ENCODE data around the gene PAPLN. TPM values are rescaled to one million over a fixed set of nuclear protein-coding genes. Genes with fewer than 3 reads are reported as not detected.

The PAPLN gene
- total and polyA plus RNA-seq, 2 of the 8 experiments (the other 6 are each of a cell fraction or from before 2014, with no cell fraction given), result 14.8 to 25.6 TPM

DNA sequence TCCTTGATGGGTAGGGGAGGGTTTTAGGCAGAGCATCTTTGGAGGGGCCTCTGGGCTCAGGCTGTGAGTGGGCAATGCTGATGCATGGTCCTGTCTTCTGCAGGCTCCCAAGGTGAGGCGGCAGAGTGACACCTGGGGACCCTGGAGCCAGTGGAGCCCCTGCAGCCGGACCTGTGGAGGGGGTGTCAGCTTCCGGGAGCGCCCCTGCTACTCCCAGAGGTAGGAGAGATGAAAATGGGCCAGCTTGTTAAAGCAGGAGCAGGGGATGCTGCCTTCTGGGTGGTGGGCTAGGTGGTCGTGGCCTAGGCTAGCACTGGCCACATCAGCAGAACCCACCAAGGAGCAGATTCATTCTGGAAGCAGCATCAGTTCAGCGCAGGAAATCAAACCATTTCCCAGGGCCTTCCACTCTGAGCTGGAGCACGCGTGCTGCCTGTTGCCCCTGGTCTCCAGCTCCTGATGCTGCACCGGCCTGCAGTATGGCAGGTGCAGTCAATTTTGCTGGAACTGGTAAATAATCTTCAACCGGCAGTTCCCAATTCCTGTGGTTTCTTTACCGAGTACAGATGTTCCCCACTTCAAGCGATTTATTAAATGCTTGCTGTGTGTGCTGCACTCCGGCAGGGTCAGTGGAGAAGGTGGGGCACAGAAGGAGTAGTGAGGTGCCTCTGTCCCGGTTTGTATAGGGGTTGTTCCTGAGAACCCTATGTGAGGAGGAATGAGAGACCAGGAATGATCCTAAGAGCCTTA is 7.4 kb downstream of the PAPLN start:
- Histone ChIP-seq H3K14ac (ENCODE audit: insufficient read length) (no peak overlapping the region), H3K4ac (replicated peaks; ENCODE audit: insufficient read length, low read depth, low read length) (no peak overlapping the region), H3K4me1 (replicated peaks in 1 of 4; ENCODE audit: control insufficient read depth in 3 of 4, insufficient read depth in 4 of 4, low read length in 3 of 4) (peaks cover 0 to 16% (median 9%) of the 10 kb centered on the region in 4 experiments; a peak in 5 of 7 replicates), H3K4me2 (ENCODE audit: insufficient read depth in 1 of 2, low read depth in 2 of 2, low read length in 2 of 2) (peak overlapping the region; percentile 61 to 76; a peak in 3 of 4 replicates), H2BK15ac (ENCODE audit: low read length) (no peak overlapping the region), H3K27me3 (replicated peaks in 1 of 4; ENCODE audit: control insufficient read depth in 3 of 4, extremely low read depth in 1 of 4, insufficient read depth in 3 of 4, low read length in 3 of 4) (peaks cover 0 to 4% (median 2%) of the 10 kb centered on the region in 4 experiments; a peak in 4 of 7 replicates), H3K23me2 (ENCODE audit: low read depth, low read length) (peaks cover under 1% of the 10 kb centered on the region; the same call in 1 of the 2 replicates), H3K4me3 (ENCODE audit: extremely low read depth in 1 of 4, insufficient read depth in 2 of 4, low read depth in 3 of 4, low read length in 4 of 4) (peak overlapping the region in 2 of 4 experiments; percentile 54 to 58; a peak in 3 of 8 replicates), H4K8ac (ENCODE audit: extremely low read depth, insufficient read depth, low read length) (no peak overlapping the region), H3K9me3 (ENCODE audit: insufficient read depth in 2 of 2, low read depth in 1 of 2, low read length in 1 of 2) (no peaks in the 10 kb centered on the region), H3K9ac (replicated peaks in 1 of 4; ENCODE audit: extremely low read depth in 1 of 4, low read depth in 3 of 4, low read length in 3 of 4) (no peak overlapping the region), H3K56ac (replicated peaks; ENCODE audit: insufficient read length, low read depth, low read length) (no peak overlapping the region), H3K79me2 (ENCODE audit: control insufficient read depth in 1 of 2, insufficient read depth in 2 of 2, low read length in 2 of 2) (peaks cover 0 to 7% of the 10 kb centered on the region in 2 experiments; a peak in 2 of 4 replicates), H2AFZ (ENCODE audit: low read length) (no peak overlapping the region), H3K23ac (ENCODE audit: insufficient read length) (no peak overlapping the region), H4K91ac (replicated peaks; ENCODE audit: insufficient read length, low read length) (no peak overlapping the region), H2BK5ac (ENCODE audit: low read depth, low read length) (no peak overlapping the region), H4K20me1 (replicated peaks in 1 of 2; ENCODE audit: control insufficient read depth in 1 of 2, insufficient read depth in 2 of 2, low read length in 2 of 2) (peaks cover 0 to 3% of the 10 kb centered on the region in 2 experiments), H3K79me1 (ENCODE audit: low read depth, low read length) (peaks cover 2% of the 10 kb centered on the region; the same call in 1 of the 2 replicates), H2BK120ac (replicated peaks; ENCODE audit: low read depth, low read length) (no peak overlapping the region), H3K36me3 (ENCODE audit: control insufficient read depth in 2 of 4, insufficient read depth in 4 of 4, low read length in 3 of 4) (no peaks in the 10 kb centered on the region), H2BK12ac (ENCODE audit: low read depth, low read length) (no peak overlapping the region), H3K18ac (ENCODE audit: extremely low read depth, low read length) (no peak overlapping the region), H2AK5ac (ENCODE audit: low read depth, low read length) (no peak overlapping the region), H3K27ac (ENCODE audit: low read depth, low read length) (no peak overlapping the region), H4K5ac (ENCODE audit: insufficient read length, low read depth, low read length) (no peak overlapping the region), H2BK20ac (ENCODE audit: low read length) (no peak overlapping the region)
- ChIA-PET CTCF (ENCODE audit: partially characterized antibody) (interaction anchor here (1.6 to 5.8 kb wide), 2 partner anchors 13 to 228 kb away, joined by 3 to 35 read pairs; no protein-coding TSS in a partner anchor), POLR2A (ENCODE audit: partially characterized antibody) (interaction anchor here (0.6 to 1.1 kb wide), 3 partner anchors 9 to 187 kb away, joined by 3 to 5 read pairs (median 3); partner anchors contain the start of gene RBM25)
- FAIRE-seq (no peak), DNase-seq (ENCODE audit: low read depth in 1 of 2, low spot score in 2 of 2) (no peak)
- WGBS, 2 experiments (ENCODE audit: extremely low coverage in 1 of 2, insufficient coverage in 1 of 2, insufficient read length in 1 of 2, insufficient replicate concordance in 2 of 2, low coverage in 1 of 2, low lambda C conversion rate in 2 of 2, missing lambda C conversion rate in 1 of 2), result 91% methylated on average over 14 of the region's 14 CpGs; no CpG with 5 or more reads in 1 of the 2 experiments
- TF ChIP-seq EP300 (IDR thresholded peaks at IDR 0.05; ENCODE audit: borderline replicate concordance in 1 of 2, low read depth in 2 of 2, low read length in 2 of 2), result no peak
- no peak for TF ChIP-seq CBX8 (IDR thresholded peaks at IDR 0.05; ENCODE audit: borderline replicate concordance, low read depth, low read length)
- TF ChIP-seq, protein P1, sequence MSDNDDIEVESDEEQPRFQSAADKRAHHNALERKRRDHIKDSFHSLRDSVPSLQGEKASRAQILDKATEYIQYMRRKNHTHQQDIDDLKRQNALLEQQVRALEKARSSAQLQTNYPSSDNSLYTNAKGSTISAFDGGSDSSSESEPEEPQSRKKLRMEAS (IDR thresholded peaks at IDR 0.05), result no peak
- TF ChIP-seq HDAC6 (IDR thresholded peaks at IDR 0.05; ENCODE audit: low read depth, low read length), result no peak
- TF ChIP-seq SIX5 (IDR thresholded peaks at IDR 0.05; ENCODE audit: low read depth, low read length), result no peak
- TF ChIP-seq KDM1A (IDR thresholded peaks at IDR 0.05; ENCODE audit: borderline replicate concordance, low read length), result no peak
- TF ChIP-seq MAFK (IDR thresholded peaks at IDR 0.05; ENCODE audit: low read depth, low read length), result no peak
- TF ChIP-seq SAP30 (IDR thresholded peaks at IDR 0.05; ENCODE audit: insufficient read depth, insufficient replicate concordance, low read length), result no peak
- TF ChIP-seq SRF (IDR thresholded peaks at IDR 0.05; ENCODE audit: low read depth, low read length), result no peak
- no peak for TF ChIP-seq CHD2 (IDR thresholded peaks at IDR 0.05; ENCODE audit: low read length)
- TF ChIP-seq GABPA (IDR thresholded peaks at IDR 0.05; ENCODE audit: borderline replicate concordance, insufficient read depth, low read length), result no peak
- no peak for TF ChIP-seq SIRT6 (IDR thresholded peaks at IDR 0.05; ENCODE audit: low read length)

Measured in H1 (cell line).